Activated gamma-delta T cell treated with Interleukin-2 at 50 U/mL for 16 hours (primary cell): ENCODE data around the gene PLEKHJ1.

ENCODE experiments used
- DNase-seq: peaks from one replicate; pipeline ENCODE4 v3.0.0-alpha.2; 2020

The PLEKHJ1 gene

DNA sequence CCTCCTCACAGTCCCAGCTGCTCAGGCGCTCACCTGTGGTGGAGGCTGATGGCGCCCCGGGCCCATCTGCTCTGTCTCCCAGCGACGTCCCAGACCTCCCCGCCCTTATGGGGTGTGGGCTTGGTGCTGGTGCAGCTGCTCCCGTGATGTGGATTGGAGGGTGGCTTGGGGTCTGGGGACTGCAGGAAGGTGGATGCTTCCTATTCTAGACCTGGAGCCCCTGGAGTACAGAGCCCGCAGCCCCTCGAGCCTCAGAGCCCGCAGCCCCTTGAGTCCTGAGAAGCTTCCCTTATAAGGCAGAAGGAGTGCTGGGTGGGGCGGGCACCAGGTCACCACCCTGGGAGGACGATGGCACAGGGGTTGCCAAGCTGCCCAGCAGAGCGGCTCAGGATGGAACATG, 40.8 kb downstream of the PLEKHJ1 start:
- DNase-seq, result no peak

DNA sequence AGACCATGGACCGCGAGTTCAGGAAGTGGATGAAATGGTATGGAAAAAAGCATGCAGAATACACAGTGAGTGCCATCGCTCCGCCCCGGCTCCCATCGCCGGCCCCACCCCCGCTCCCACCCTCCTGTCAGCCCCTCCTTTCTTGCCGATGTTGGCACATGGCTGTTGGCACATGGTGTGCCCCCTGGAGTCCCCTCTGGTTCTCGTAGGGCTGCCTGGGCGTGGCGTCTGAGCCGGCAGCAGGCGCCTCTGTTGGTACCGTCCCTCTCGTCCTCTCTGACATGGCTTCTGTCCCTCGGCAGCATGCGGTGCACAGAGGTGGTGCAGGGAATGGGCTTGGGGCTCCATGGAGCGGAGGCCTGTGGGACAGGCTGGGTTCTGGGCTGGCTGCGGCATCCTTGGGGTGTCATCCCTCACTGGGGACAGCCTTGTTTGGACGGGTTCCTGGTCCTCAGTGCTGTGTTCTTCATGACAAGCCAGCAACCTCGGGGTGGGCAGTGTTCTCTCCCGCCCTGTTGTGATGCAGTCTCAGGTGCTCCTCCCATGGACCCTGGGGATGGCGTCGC, 41.5 kb downstream of the PLEKHJ1 start:
- no peak for DNase-seq

DNA sequence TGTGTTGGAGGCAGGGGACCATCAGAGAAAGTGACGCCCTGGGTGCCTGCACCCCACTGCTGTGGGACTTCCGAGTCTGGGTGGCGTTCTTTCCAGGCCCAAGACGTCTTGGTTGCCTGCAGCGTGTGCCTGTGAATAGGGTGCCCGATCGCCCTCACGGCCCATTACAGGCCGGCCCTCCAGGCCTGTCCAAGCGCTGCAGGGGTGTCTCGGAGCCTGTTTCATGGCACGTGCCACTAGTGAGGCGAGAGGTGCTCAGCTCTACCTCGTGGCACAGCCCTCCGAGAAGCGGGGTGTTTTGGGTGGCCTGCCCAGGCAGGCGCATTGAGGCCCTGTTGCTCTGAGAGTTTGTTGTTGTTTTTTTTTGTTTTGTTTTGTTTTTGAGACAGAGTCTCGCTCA, 42.3 kb downstream of the PLEKHJ1 start:
- DNase-seq, result no peak

DNA sequence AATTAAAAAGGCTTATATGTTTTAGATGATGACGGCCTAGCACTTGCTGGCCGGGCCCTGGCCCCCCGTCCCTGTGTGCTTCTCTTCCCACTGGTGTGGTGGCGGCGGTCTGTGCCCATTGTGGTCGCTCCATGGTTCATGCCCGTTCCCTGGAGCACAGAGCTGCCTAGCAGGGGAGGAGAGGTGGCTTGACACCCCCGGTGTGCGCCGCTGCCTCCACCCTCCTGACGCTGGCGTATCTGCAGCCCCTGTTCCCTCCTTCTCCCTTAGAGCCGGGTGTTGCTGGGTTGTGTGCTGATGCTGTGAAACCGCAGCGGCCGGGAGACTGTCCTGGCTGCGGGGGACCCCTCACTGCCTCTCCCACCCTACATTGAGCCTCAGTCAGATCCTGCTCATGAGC, 43.3 kb downstream of the PLEKHJ1 start:
- DNase-seq, result no peak

DNA sequence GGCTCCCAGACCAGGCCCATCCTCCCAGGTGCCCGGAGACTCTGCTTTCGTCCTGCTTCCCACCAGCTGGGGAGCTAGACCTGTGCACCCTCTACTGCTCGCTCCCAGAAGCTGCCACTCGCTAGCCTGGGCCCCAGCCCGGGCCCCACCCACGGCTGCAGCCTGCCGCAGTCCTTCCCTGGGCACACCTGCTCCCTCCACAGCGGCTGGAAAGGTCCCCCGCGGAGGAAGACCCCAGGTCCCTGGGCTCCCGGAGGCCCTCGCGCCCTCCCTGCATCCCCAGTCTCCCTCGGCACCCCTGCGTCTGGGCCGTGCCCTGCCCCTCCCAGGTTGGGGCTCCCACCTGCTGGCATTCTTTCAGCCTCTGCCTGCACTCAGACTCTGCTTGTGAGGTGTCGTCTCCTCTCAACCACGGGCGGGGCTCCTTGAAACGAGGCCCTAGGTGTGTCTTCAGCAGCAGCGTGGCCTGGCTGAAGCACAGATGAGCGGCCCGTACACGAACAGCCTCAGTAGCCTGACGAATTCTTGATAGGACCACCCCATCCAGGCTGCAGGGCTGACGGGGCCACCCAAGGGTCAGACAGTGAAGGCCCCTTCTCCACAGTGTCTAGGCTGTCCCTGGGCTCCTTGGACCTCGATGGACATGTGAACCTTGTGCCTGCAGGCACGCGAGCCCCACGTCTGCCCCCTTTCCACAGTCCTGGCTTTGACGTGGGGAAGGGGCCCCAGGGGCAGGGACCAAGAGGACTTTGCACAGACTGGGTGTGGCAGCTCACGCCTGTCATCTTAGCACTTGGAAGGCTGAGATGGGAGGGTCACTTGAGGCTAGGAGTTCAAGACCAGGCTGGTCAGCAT, 44.4 kb downstream of the PLEKHJ1 start:
- no peak for DNase-seq

DNA sequence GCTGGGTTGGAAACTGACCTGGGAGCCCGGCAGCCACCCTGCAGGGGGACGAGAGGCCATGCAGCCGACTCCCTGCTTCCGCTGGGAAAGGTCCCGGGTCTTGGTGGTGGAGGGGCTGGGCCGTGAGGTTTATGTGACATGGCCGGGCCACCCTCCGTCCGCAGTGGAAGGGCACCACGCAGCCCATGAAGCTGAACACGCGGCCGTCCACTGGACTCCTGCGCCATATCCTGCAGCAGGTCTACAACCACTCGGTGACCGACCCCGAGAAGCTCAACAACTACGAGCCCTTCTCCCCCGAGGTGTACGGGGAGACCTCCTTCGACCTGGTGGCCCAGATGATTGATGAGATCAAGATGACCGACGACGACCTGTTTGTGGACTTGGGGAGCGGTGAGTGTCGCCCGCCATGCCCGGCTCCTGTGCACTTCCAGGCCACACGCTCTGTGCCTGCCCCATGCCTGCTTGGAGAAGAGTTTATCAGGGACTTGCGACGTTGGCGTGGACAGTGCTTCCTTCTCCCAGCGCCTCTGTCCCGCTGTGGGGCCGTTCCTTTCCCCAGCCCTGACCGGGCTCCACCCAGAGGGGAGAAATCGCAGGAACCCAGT, 45.2 kb downstream of the PLEKHJ1 start:
- no peak for DNase-seq

DNA sequence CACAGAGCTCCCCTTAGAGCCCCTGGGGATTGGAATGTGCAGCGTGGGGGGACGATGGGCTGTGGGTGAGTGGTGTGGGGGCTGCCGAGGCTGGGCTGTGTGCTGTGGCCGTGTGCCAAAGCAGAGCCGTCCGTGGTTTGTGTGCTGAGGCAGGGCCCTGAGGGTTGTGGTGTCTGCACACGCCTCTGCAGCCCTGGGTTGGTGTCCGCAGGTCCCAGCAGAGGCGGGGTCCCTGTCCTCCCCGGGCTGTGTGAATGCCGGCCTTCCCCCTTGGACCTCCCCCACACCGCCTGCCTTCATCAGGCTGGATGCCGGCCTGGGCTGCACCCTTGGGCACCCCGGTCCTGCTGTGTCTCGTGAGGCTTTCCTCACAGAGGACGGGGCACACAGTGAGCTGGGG, 46.2 kb downstream of the PLEKHJ1 start:
- DNase-seq, result no peak

DNA sequence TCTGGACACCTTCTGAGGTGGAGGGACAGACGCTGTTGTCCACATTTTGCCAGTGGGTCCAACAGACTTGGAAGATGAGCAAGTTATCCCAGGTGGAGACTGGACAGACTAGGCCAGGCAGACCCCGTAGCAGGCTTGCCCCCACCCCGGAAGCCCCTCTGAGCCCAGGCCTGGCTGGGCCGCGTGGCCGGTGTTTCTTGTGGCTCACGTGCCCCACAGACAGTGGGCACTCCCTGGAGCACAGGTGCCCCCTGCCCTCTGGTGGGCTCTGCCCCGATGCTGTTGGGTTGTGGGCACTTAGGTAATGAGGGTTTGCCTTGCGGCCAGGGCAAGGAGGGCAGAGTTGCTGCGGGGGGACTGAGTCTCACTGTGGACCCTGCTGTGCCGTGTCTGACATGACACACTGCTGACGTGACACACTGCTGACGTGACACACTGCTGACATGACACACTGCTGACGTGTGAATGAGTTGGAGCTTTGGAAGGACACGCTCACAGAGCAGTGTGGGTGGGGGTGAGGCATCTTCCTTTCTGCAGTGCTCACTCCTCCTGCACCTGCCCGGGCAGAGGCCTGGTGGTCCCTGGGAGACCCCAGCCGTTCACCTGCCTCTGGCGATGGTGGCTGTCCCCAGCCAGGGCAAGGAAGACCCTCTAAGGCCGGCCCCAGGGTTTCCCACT, 47.3 kb downstream of the PLEKHJ1 start:
- DNase-seq, result no peak

DNA sequence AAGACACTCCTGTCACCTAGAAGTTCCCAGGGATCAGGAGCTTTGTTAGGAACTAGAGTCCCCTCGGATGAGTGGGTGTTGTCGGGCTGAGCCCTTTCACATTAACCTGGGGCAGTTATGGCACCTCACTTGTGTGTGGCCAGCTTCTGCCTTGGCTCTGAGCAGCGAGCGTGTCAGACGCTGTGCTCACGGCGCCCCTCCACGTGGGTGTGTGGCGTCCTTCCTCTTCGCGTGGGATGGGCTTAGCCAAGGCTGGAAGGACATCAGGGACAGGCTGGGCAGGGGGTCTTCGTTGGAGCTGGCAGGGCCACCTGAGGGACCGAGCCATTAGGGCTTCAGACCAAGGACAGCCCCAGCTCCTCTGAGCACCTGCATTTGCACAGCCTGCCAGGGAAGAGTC, 49.0 kb downstream of the PLEKHJ1 start:
- no peak for DNase-seq

DNA sequence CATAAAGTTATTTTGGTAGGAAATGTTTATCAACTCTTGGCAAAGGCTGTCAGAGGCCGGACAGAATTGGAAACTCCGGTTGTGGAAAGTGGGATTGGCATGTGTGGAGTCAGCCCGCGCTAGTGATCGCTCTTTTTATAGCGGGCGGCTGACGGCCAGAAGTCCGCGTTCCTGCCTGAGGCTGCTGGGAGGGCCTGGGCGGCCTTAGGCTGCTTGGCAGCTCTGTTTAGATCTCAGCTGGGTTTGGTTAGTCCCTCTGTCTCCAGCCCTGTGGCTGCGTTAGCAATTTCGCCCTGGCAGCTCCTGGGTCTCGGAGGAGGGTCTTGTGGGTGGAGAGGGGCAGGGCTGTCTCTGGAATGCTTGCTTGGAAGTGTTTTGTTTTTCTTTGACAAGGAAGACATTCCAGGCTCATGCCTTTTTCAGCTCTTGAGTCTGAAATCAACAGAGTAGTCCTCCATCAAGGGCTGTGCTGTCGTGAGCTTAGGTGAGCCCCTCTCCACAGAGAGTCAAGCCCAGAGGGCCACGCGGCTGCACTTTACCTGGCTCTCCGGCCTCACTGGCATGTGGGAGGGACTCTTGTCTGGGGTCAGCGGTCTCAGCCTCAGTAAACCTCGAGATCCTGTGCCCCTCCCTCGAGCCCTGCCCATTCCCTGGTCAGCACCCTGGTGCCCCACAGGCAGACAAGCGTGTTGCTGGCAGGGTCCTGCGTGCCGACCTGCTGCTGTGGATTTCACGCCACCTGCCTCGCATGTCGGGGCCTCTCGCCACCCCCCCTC, 49.9 kb downstream of the PLEKHJ1 start:
- DNase-seq, result no peak

DNA sequence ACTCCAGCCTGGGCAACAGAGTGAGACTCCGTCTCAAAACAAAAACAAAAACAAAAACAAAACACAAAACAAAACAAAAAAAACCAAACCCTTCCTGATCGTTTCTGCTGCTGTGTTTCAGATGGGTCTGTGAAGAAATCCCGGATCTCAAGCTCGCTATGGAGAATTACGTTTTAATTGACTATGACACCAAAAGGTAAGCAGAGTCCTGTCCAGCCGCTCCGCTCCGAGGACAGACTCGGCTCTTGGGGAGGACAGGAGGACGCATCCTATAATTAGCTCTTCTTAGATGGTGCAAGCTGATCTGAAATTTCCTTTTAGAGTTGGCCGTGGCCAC, 50.4 kb downstream of the PLEKHJ1 start:
- no peak for DNase-seq

DNA sequence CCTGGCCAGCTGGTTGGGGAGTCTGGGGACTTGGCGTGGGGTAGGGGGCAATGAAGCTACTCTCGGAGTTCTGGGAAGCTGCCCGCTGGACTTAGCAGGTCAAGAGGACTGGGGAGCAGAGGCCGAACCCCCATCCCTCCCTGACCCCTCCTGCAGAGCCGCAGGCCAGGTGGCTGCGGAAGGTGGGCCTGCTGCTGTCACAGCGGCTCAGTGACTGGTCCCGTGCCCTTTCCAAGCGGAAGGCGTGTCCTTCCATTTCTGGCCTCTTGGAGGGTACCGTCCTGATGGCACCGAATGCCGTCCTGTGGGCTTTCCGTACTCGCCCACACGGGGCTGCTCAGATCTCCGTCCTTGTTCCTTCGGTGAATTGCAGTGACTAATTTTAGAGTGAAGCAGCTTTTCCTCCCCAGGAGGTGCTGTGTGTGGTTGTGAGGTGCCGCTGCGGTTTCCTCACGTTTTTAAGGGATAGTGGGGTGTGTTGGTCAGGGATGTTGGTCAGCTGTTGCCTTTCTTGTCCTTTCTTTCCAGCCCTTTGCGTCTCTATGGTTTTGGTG, 51.6 kb downstream of the PLEKHJ1 start:
- DNase-seq, result no peak
